Left cardiac atrium (tissue), 4 donors: ENCODE measurements around the gene GSTM4. TPM values are rescaled to one million over a fixed set of nuclear protein-coding genes. Genes with fewer than 3 reads are reported as not detected.
"Not testable (repeated sequence)": the region's sequence is repeated elsewhere in the genome, so short reads cannot be mapped to it uniquely, and the experiment has no call there.

Experiments used
- ATAC-seq, 2 donors: fragments of 200-7000 bp; cut with Tn5 transposase; one replicate each; pipeline ENCODE4 v1.9.1; 2020; ENCODE audit warnings: mild to moderate bottlenecking in 2 of 2, moderate library complexity in 2 of 2
- DNase-seq: peaks from one replicate; pipeline ENCODE4 v3.0.0-alpha.2; 2020
- intact Hi-C, 2 donors: fragments of 100-400 bp; cut with DNase I; formaldehyde crosslinking; loops; one replicate each; pipeline versions ENCODE4 v1.14.1 to v1.15.1; 2022 to 2023
- total RNA-seq, 2 donors: library from RNA; stranded (reverse); fragmentation: NEBNext Ultra II Directional; extraction: Animal tissue kit (Norgen Biotek cat#: 25700); gene quantifications; one replicate each; pipeline ENCODE4 v1.2.1, GENCODE V29; 2021
- donor health status: DM: no; HTN: yes; CAD: no.
- donor health status: DM: no; HTN: yes; CAD: no; lungs with severe emphysema.
- donor health status: DM: yes; HTN: yes; CAD: no.
- donor health status: Dilated cardiomyopathy.

GSTM4 gene
- total RNA-seq, 2 donors from 2014 or later, result 27.5 to 32.5 TPM

- intact Hi-C loops, result no loop called here
- DNase-seq (no peak), ATAC-seq (no peak)
Observed at GRCh38 chr1:109654519-109654918, 1.4 kb upstream of the GSTM4 start.

DNA sequence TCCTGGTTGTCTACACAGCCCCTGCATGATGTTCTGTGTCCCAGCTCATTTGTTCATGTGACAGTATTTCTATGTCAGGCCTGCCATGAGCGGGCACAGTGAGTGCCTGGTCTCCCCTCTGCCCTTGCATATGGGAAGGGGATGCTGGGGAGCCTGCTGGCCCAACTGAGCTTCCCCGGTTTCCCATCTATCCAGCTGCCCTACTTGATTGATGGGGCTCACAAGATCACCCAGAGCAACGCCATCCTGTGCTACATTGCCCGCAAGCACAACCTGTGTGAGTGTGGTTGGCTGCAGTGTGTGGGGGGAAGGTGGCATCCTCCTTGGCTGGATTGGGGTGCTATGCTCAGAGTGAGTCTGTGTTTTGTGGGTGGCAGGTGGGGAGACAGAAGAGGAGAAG lies 1.5 kb downstream of the GSTM4 start:
- DNase-seq, result no peak
- intact Hi-C loops, result no loop called here
- no peak for ATAC-seq

GRCh38 chr1:109657970-109658369 lies 2.1 kb downstream of the GSTM4 start:
- ATAC-seq, result no peak
- no peak for DNase-seq
- intact Hi-C loops, result no loop called here

- intact Hi-C loops, result no loop called here
- ATAC-seq (no peak), DNase-seq (no peak)
Observed at GRCh38 chr1:109658533-109659042, 2.7 kb downstream of the GSTM4 start.

GRCh38 chr1:109659145-109659544 lies 3.2 kb downstream of the GSTM4 start:
- intact Hi-C loops, result no loop called here
- no peak for ATAC-seq
- no peak for DNase-seq

DNA sequence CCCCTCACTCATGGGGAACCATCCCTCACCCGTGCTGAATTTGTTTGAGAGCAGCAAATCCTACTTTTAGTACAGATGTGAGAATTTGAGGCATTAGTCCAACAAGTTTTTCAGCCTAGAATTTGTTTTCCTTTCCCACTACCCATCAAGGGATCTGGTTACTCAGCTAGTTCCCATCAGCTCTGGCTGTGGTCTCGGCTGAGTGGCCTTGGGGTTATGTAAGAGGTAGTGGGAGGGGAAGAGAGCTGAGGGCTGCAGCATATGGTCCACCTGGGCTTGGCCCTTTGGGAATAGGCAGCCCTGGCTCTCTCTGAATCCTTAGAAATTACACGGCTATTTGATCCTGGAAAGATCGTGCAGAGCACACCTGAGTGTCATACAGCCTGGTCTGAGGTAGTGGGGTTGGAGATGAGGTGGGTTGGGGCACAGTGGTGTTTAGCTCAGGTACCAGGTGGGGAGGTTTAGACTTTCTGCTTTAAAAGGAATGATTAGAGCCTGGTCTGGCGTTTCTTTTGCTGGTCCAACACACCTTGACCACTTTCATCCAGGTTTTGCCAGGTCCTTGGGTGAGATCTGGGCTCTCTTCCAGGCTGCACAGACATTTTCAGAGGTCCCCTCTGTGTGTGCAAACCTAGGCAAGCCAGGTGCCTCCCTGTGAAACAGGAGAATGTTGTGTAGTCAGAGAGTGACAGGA lies 4.2 kb downstream of the GSTM4 start:
- ATAC-seq, result no peak
- intact Hi-C loops, result no loop called here
- DNase-seq, result no peak

GRCh38 chr1:109660691-109661026 lies 4.8 kb downstream of the GSTM4 start:
- DNase-seq, intact Hi-C loops, ATAC-seq: not testable (repeated sequence)

DNA sequence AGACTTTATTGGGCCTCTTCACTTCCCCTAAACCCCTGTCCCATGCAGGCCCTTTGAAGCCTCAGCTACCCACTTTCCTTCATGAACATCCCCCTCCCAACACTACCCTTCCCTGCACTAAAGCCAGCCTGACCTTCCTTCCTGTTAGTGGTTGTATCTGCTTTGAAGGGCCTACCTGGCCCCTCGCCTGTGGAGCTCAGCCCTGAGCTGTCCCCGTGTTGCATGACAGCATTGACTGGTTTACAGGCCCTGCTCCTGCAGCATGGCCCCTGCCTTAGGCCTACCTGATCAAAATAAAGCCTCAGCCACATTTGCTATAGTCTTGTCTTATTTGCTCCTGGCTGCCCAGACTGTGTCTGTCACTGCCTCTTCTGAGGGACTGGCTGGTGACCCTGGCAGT lies 5.5 kb downstream of the GSTM4 start:
- intact Hi-C loops, result no loop called here
- DNase-seq (no peak), ATAC-seq (no peak)

- ATAC-seq (no peak), DNase-seq (no peak)
- intact Hi-C loops, result loop anchor here in 1 of 2 donors (5.0 kb wide), 1 partner anchor 58 kb away; no protein-coding TSS in a partner anchor
Observed at GRCh38 chr1:109664671-109665070, 8.8 kb downstream of the GSTM4 start.

- DNase-seq (peak; percentile 95), ATAC-seq (peak; percentile 100)
- intact Hi-C loops, result loop anchor here in 1 of 2 donors (5.0 kb wide), 1 partner anchor 55 kb away; no protein-coding TSS in a partner anchor
Observed at GRCh38 chr1:109667452-109668122, 11.7 kb downstream of the GSTM4 start, which contains the start of gene GSTM2. TSS of gene GSTM2 (plus strand) at chr1:109668057. CDS start at chr1:109668116, 59 bp downstream.

GRCh38 chr1:109668123-109668775 lies 12.3 kb downstream of the GSTM4 start:
- intact Hi-C loops, result loop anchor here in 1 of 2 donors (5.0 kb wide), 1 partner anchor 54 kb away; no protein-coding TSS in a partner anchor
- no peak for DNase-seq
- ATAC-seq, result peak; percentile 10 to 43

- ATAC-seq (no peak), DNase-seq (no peak)
- intact Hi-C loops, result loop anchor here in 1 of 2 donors (5.0 kb wide), 1 partner anchor 53 kb away; no protein-coding TSS in a partner anchor
Observed at GRCh38 chr1:109669246-109669948, 13.5 kb downstream of the GSTM4 start.

- intact Hi-C loops, result loop anchor here in 1 of 2 donors (5.0 kb wide), 1 partner anchor 52 kb away; no protein-coding TSS in a partner anchor
- ATAC-seq, DNase-seq: not testable (repeated sequence)
Observed at GRCh38 chr1:109669949-109670302, 14.0 kb downstream of the GSTM4 start.

DNA sequence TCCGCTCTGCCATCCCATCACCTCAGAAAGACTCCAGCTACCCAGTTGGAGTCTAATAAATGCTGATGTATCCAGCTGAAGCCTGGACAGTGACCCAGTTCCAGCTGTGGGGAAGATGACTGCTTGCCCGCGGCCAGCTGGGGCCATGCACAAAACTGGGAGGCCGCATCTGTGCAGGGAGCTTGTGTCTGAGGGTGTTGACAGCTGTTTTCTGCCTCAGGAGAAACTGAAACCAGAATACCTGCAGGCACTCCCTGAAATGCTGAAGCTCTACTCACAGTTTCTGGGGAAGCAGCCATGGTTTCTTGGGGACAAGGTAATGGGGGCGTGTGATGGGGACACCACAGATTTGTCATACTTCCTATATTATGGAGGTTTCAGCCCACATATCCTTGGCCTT lies 15.2 kb downstream of the GSTM4 start:
- intact Hi-C loops, result no loop called here
- DNase-seq, result no peak
- ATAC-seq, result no peak

GRCh38 chr1:109673861-109674260 lies 18.0 kb downstream of the GSTM4 start:
- intact Hi-C loops, result not testable (repeated sequence)

DNA sequence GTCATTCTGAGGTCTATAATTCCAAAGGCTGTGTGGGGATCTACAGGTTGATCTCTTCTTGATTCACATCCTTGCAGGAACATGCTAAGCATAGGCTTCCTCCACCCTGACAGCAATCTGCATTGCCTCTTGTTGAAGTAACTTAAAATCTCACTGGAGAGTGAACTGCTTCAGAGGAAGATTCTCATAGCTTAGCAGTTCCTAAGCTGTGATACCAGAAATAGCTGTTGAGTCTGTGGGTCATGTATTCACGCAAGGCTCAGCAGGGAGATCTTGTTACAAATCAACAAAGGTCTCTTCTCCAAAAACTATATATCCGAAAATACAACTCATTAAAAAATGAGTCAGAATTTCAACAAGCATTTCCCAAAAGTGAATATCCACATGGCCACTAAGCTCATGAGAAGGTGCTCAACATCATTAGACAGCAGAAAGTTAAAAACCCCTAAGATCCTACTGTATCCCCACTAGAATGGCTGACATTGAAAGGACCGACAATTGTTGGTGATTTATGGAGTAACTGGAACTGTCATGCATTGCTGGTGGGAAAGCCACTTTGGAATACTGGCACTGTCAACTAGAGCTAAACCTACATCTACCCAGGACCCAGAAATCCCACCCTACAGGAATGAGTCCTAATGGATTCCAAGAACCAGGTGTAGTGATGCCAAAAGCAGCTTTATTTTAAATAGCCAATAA lies 20.9 kb downstream of the GSTM4 start:
- DNase-seq, ATAC-seq, intact Hi-C loops: not testable (repeated sequence)

More at GRCh38 chr1:109673861-109674260, 18.0 kb downstream of the GSTM4 start:
- ATAC-seq, DNase-seq: not testable (repeated sequence)

DNA sequence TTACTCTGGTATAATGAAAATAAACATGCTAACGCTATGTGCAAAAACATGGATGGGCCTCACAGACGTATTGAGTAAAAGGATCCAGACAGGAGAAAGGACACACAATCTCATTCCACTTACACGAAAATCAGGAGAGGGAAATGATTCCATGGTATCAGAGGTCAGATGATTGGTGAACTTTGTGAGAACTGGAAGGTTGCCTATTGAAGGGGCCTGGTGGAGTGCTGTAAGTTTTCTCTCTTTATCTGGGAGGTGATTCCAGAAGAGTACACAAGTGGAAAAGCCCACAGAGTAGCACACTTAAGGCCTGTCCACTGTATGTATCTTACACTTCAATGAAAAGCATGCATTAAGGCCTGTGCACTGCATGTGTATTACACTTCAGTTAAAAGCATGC lies 21.6 kb downstream of the GSTM4 start:
- DNase-seq, result no peak
- intact Hi-C loops, result no loop called here
- no peak for ATAC-seq

DNA sequence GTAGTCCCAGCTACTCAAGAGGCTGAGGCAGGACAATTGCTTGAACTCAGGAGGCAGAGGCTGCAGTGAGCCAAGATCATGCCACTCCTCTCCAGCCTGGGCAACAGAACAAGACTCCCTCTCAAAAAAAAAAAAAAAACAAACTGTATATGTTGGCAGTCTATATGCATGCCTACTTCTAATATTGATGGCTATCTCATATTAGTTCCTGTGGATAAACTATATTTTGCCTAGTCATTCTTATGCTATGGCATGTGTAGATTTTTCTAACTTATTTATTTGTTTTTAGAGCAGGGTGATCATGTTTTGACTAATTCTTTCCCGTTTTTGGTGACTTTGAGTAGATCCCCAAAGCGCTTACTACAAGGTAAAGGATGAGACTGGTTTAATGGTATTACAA lies 22.7 kb downstream of the GSTM4 start:
- DNase-seq, ATAC-seq, intact Hi-C loops: not testable (repeated sequence)
